GM12891 (cell line): ENCODE results near the gene CARD6.
"Not testable (repeated sequence)": the region's sequence is repeated elsewhere in the genome, so short reads cannot be mapped to it uniquely, and the experiment has no call there.

Experiments used
- DNase-seq: peaks from one replicate; pipeline ENCODE4 v3.0.0; 2011; ENCODE audit warnings: low spot score; ENCODE audit not compliant: insufficient read length
- FAIRE-seq: peaks from 2 replicates; lab custom pipeline; 2011; peaks lifted over from hg19 to GRCh38; lab: Jason Lieb, UNC
- PAX5 ChIP-seq: IDR thresholded peaks from 2 replicates; pipeline ENCODE4 v1.6.1; 2011; ENCODE audit warnings: low read length, moderate library complexity, mild to moderate bottlenecking; ENCODE audit not compliant: insufficient read depth, severe bottlenecking
- POLR2A ChIP-seq: IDR thresholded peaks from 2 replicates; pipeline ENCODE4 v1.6.1; 2011; ENCODE audit warnings: low read depth, low read length, control low read depth
- POLR2AphosphoS5 ChIP-seq: IDR thresholded peaks from 2 replicates; pipeline ENCODE4 v1.6.1; 2011; ENCODE audit warnings: low read depth, low read length, control low read depth
- POU2F2 ChIP-seq: IDR thresholded peaks from 2 replicates; pipeline ENCODE4 v1.6.1; 2011; ENCODE audit warnings: low read depth, mild to moderate bottlenecking, control low read depth, low read length, moderate library complexity
- SPI1 ChIP-seq: IDR thresholded peaks from 2 replicates; pipeline ENCODE4 v1.6.1; 2011; ENCODE audit warnings: low read depth, low read length, control low read depth
- TAF1 ChIP-seq: IDR thresholded peaks from 2 replicates; pipeline ENCODE4 v1.6.1; 2011; ENCODE audit warnings: low read depth, low read length, control low read depth

The CARD6 gene

GRCh38 chr5:40799258-40799657 lies 41.9 kb upstream of the CARD6 start:
- FAIRE-seq: no peak

DNA sequence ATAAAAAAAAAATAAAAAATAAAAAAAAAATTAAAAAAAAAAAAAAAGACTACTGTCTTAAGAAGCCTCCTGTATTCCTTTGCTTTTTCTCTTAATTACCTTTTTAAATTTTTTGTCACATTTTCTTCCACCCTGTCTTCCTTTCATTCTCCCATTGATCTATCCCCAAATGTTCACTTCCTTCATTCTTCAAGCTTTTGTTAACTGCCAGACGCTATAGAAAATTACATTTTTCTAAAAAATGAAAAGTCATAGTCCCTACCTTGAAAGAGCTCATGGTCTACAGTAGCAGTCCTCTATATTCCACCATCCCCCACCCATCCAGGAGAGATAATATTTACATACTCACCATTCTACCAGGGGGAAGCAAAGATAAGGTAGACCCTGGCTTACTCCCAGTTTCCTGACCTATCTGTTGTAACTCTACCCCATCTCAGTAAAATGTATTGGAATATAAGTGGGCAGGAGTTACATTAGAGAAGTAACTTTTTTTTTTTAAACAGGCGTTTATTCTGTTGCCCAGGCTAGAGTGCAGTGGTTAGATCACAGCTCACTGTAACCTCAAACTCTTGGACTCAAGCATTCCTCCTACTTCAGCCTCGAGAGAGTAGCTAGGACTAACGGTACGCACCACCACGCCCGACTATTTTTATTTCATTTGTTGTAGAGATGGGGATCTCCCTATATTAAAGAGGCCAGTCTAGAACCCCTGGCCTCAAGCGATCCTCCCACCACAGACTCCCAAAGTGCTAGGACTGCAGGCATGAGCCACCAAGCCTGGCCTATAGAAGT lies 39.2 kb upstream of the CARD6 start:
- TF ChIP-seq SPI1: no peak
- no peak for TF ChIP-seq TAF1
- TF ChIP-seq POU2F2: no peak
- TF ChIP-seq POLR2AphosphoS5: no peak
- TF ChIP-seq POLR2A: no peak
- TF ChIP-seq PAX5: no peak
- no peak for FAIRE-seq
- no peak for DNase-seq

More at GRCh38 chr5:40799258-40799657, 41.9 kb upstream of the CARD6 start:
- no peak for TF ChIP-seq TAF1
- no peak for TF ChIP-seq SPI1
- no peak for DNase-seq

DNA sequence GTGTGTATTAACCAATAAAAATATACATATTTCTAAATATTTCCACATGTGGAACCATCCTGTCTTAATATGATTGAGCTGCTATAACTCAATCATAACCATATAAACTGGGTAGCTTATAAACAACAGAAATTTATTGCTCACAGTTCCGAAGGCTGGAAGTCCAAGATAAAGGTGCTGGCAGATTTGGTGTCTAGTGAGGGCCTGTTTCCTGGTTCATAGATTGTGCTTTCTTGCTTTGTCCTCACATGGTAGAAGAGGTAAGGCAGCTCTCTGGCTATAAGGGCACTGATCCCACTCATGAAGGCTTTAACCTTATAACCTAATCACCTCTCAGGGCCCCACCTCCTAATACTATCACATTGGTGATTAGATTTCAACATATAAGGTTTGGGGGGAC lies 29.0 kb upstream of the CARD6 start:
- TF ChIP-seq SPI1 (no peak), TAF1 (no peak), POLR2A (no peak), POLR2AphosphoS5 (no peak), POU2F2 (no peak), PAX5 (no peak)
- FAIRE-seq (no peak), DNase-seq (no peak)

DNA sequence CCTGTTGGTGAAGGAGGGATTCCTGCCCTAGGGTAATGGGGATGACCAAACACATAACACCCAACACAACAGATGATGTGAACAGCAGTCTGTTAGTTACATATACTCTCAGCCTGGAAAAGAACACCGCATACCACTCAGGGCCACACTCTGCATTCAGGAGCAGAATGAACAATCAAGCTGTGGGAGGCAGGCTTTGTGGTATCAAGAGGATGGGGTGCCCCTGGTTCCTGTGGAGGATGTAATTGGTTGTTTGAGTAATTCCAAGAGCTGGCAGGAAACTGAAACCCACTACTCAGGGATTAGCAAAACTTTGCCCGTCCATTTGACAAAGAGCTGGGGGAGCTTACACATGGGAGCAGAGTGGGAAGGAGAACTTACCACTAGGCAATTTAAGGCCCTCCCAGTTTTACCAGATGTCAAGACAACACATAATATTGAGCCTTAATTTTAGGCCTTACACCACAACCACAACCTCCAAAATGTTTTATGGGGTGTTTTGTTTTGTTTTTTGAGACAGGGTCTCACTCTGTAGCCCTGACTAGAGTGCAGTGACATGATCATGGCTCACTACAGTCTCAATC lies 27.4 kb upstream of the CARD6 start:
- FAIRE-seq: no peak
- TF ChIP-seq PAX5 (no peak), SPI1 (no peak), POLR2AphosphoS5 (no peak), POLR2A (no peak), POU2F2 (no peak), TAF1 (no peak)

DNA sequence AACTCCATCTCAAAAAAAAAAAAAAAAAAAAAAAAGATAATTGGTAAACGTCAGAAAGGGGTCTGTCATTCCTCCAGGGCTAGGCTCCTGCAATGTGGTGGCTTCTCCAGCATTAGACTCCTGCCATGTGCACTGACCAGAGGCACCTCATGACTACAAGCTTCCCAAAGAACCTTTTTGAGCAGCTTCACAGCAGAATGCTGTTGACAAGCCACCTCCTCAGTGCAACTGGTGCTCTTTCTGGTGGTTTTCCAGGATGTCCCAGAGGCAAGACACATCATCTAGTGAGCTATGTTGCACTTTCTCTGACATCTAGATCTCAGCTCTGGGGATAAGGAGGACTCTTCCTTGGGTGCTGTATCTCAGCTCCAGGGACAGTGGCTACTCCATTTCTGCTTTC lies 17.7 kb upstream of the CARD6 start:
- no peak for FAIRE-seq
- DNase-seq: no peak
- TF ChIP-seq POLR2AphosphoS5 (no peak), POLR2A (no peak), SPI1 (no peak), PAX5 (no peak), TAF1 (no peak), POU2F2 (no peak)

More for the DNA sequence above, 27.4 kb upstream of the CARD6 start:
- DNase-seq: no peak

DNA sequence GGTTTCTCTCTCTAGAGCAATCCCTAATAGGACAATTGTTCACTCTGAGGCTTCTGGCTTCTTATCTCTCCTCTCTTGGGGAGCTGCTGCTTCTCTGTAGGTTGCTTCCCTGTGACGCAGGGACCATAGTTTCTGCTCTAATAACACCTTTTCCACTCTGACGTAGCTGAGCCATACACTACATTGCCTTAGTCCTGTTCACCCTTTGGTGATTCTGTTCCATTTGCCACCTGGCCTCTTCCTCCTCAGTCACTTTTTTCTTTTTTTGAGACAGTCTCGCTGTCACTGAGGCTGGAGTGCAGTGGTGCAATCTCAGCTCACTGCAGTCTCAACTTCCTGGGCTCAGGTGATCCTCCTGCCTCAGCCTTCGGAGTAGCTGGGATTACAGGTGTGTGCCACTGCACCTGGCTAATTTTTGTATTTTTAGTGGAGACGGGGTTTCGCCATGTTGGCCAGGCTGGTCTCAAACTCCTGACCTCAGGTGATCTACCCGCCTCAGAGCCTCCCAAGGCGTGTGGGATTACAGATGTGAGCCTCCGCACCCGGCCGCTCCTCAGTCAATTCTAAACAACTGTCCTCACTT lies 15.6 kb upstream of the CARD6 start:
- TF ChIP-seq POLR2A (peak; percentile 51; the same call in 1 of the 2 replicates), POLR2AphosphoS5 (peak; percentile 84)
- not testable (repeated sequence) for DNase-seq, FAIRE-seq

DNA sequence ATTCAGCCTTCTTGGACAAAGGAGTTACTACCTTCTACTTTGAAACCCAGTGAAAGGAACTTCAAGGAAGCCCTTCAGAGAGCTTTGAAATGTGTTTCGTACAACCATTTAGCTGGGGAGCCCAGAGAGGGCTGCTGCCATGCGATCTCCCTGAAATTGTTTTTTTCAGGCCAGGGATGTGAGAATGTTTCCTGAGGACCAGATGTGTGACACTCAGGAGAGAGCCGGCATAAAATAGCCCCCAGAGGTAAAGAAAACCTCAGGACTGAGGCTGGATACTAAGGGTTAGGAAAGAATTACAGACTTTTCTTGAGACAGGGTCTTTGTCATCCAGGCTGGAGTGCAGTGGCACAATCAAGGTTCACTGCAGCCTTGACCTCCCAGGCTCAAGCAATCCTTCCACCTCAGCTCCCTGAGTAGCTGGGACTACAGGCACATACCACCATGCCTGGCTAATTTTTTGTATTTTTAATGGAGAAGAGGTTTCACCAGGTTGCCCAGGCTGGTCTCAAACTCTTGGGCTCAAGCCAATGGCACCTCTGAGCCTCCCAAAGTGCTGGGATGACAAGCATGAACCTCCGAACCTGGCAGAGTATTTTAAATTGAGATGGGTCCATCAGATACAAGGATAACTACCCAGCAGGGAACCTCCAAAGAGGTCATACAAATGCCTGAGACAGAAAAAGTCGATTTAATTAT lies 14.5 kb upstream of the CARD6 start:
- TF ChIP-seq PAX5: no peak
- peak; percentile 67 for TF ChIP-seq POLR2A
- TF ChIP-seq POLR2AphosphoS5: peak; percentile 59; the same call in 1 of the 2 replicates
- DNase-seq (no peak), FAIRE-seq (no peak)

- TF ChIP-seq SPI1 (no peak), POU2F2 (no peak), PAX5 (no peak), POLR2AphosphoS5 (peak; percentile 65; the same call in 1 of the 2 replicates), POLR2A (peak; percentile 68), TAF1 (no peak)
Measured at GRCh38 chr5:40827188-40827977, 13.8 kb upstream of the CARD6 start.

GRCh38 chr5:40828021-40828631 lies 13.0 kb upstream of the CARD6 start:
- no peak for FAIRE-seq
- TF ChIP-seq POLR2A: peak; percentile 62; the same call in 1 of the 2 replicates
- no peak for TF ChIP-seq PAX5
- DNase-seq: no peak

More at GRCh38 chr5:40827188-40827977, 13.8 kb upstream of the CARD6 start:
- FAIRE-seq (no peak), DNase-seq (no peak)
